H1 (cell line): Measurements from ENCODE around the gene ABI1. TPM values are rescaled to one million over a fixed set of nuclear protein-coding genes. Genes with fewer than 3 reads are reported as not detected.

ENCODE experiments used
- CTCF ChIA-PET: fragments of 300-600 bp; sonication (Branson Sonifier 250); formaldehyde crosslinking; loops from one replicate; lab custom pipeline; 2021; ENCODE audit not compliant: partially characterized antibody; lab: Charles Lee
- POLR2A ChIA-PET: fragments of 300-600 bp; sonication (Branson Sonifier 250); formaldehyde crosslinking; loops from one replicate; lab custom pipeline; 2021; ENCODE audit warnings: inconsistent platforms; ENCODE audit not compliant: partially characterized antibody; lab: Charles Lee
- DNase-seq, 2 experiments: peaks; one replicate each; pipeline versions ENCODE4 v3.0.0 to v3.0.0-alpha.2; 2010 to 2022; ENCODE audit warnings: low spot score in 2 of 2, low read depth in 1 of 2, mixed read lengths in 1 of 2
- FAIRE-seq: peaks from 2 replicates; lab custom pipeline; 2011; peaks lifted over from hg19 to GRCh38; lab: Jason Lieb, UNC
- H2AFZ ChIP-seq: 2 replicates; pipeline ENCODE4 v1.8.1; 2012; ENCODE audit warnings: low read length, inconsistent platforms
- H2AK5ac ChIP-seq: 2 replicates; pipeline ENCODE4 v1.6.1; 2013; ENCODE audit warnings: low read depth, low read length
- H2BK120ac ChIP-seq: replicated peaks from 2 replicates; pipeline ENCODE3; 2013; ENCODE audit warnings: low read depth, low read length, inconsistent platforms
- H2BK12ac ChIP-seq: 2 replicates; pipeline ENCODE4 v1.6.1; 2013; ENCODE audit warnings: low read depth, low read length
- H2BK15ac ChIP-seq: 2 replicates; pipeline ENCODE4 v1.6.1; 2013; ENCODE audit warnings: low read length
- H2BK20ac ChIP-seq: 2 replicates; pipeline ENCODE4 v1.6.1; 2013; ENCODE audit warnings: low read length
- H2BK5ac ChIP-seq: 2 replicates; pipeline ENCODE4 v1.6.1; 2013; ENCODE audit warnings: low read depth, low read length
- H3K14ac ChIP-seq: 2 replicates; pipeline ENCODE4 v1.6.1; 2013; ENCODE audit warnings: inconsistent platforms; ENCODE audit not compliant: insufficient read length
- H3K18ac ChIP-seq: 2 replicates; pipeline ENCODE4 v1.6.1; 2013; ENCODE audit warnings: low read length; ENCODE audit errors: extremely low read depth
- H3K23ac ChIP-seq: 2 replicates; pipeline ENCODE4 v1.6.1; 2013; ENCODE audit warnings: inconsistent platforms; ENCODE audit not compliant: insufficient read length
- H3K23me2 ChIP-seq: 2 replicates; pipeline ENCODE4 v1.6.1; 2013; ENCODE audit warnings: low read depth, low read length
- H3K27ac ChIP-seq: 2 replicates; pipeline ENCODE4 v1.6.1; 2011; ENCODE audit warnings: low read depth, low read length, inconsistent platforms
- H3K27me3 ChIP-seq, 4 experiments: replicated peaks in 1 of 4; 1 replicate in 1 of 4; 2 replicates in 3 of 4; pipeline versions ENCODE4 v1.6.1 to v1.8.1; 2011 to 2013; ENCODE audit warnings: low read length in 3 of 4, mild to moderate bottlenecking in 3 of 4, inconsistent platforms in 2 of 4, mixed read lengths in 2 of 4, moderate library complexity in 1 of 4; ENCODE audit not compliant: control insufficient read depth in 3 of 4, insufficient read depth in 3 of 4; ENCODE audit errors: extremely low read depth in 1 of 4
- H3K36me3 ChIP-seq, 4 experiments: 2 replicates each; pipeline versions ENCODE4 v1.6.1 to v1.8.1; 2011 to 2013; ENCODE audit warnings: mild to moderate bottlenecking in 4 of 4, low read length in 3 of 4, moderate library complexity in 2 of 4, control low read depth in 1 of 4, inconsistent platforms in 1 of 4; ENCODE audit not compliant: insufficient read depth in 4 of 4, control insufficient read depth in 2 of 4
- H3K4ac ChIP-seq: replicated peaks from 2 replicates; pipeline ENCODE3; 2013; ENCODE audit warnings: low read length, low read depth, mixed read lengths, inconsistent platforms; ENCODE audit not compliant: insufficient read length
- H3K4me1 ChIP-seq, 4 experiments: replicated peaks in 1 of 4; 1 replicate in 1 of 4; 2 replicates in 3 of 4; pipeline versions ENCODE4 v1.6.1 to v1.8.1; 2011 to 2013; ENCODE audit warnings: low read length in 3 of 4, inconsistent platforms in 2 of 4, mixed read lengths in 1 of 4; ENCODE audit not compliant: insufficient read depth in 4 of 4, control insufficient read depth in 3 of 4
- H3K4me2 ChIP-seq, 2 experiments: 2 replicates each; pipeline versions ENCODE4 v1.6.1 to v1.8.1; 2011 to 2013; ENCODE audit warnings: low read depth in 2 of 2, low read length in 2 of 2, control low read depth in 1 of 2, inconsistent platforms in 1 of 2, mild to moderate bottlenecking in 1 of 2; ENCODE audit not compliant: insufficient read depth in 1 of 2
- H3K4me3 ChIP-seq, 4 experiments: fragments of 200-600, 300-600 bp in 1 of 4; sonication (generic), shearing (Covaris generic), sonication (Bioruptor Twin) in 1 of 4; 2 replicates each; pipeline versions ENCODE4 v1.5.1 to v1.8.1; 2011 to 2016; ENCODE audit warnings: low read length in 4 of 4, low read depth in 3 of 4, control low read depth in 2 of 4, inconsistent platforms in 2 of 4, mild to moderate bottlenecking in 2 of 4, mixed read lengths in 1 of 4, moderate library complexity in 1 of 4; ENCODE audit not compliant: insufficient read depth in 2 of 4; ENCODE audit errors: extremely low read depth in 1 of 4
- H3K56ac ChIP-seq: replicated peaks from 2 replicates; pipeline ENCODE3; 2013; ENCODE audit warnings: low read depth, mild to moderate bottlenecking, mixed read lengths, low read length, inconsistent platforms; ENCODE audit not compliant: insufficient read length
- H3K79me1 ChIP-seq: 2 replicates; pipeline ENCODE4 v1.6.1; 2013; ENCODE audit warnings: low read depth, low read length, control low read depth
- H3K79me2 ChIP-seq, 2 experiments: 2 replicates each; pipeline versions ENCODE4 v1.6.1 to v1.8.1; 2012 to 2013; ENCODE audit warnings: low read length in 2 of 2, mild to moderate bottlenecking in 2 of 2, inconsistent platforms in 1 of 2; ENCODE audit not compliant: insufficient read depth in 2 of 2, control insufficient read depth in 1 of 2
- H3K9ac ChIP-seq, 4 experiments: replicated peaks in 1 of 4; 1 replicate in 1 of 4; 2 replicates in 3 of 4; pipeline versions ENCODE4 v1.6.1 to v1.8.1; 2011 to 2013; ENCODE audit warnings: low read depth in 3 of 4, low read length in 3 of 4, control low read depth in 2 of 4, mild to moderate bottlenecking in 2 of 4, moderate library complexity in 2 of 4, inconsistent platforms in 1 of 4; ENCODE audit errors: extremely low read depth in 1 of 4
- H3K9me3 ChIP-seq, 2 experiments: 2 replicates each; pipeline versions ENCODE4 v1.6.1 to v1.8.1; 2012 to 2013; ENCODE audit warnings: mild to moderate bottlenecking in 2 of 2, moderate library complexity in 2 of 2, control low read depth in 1 of 2, inconsistent platforms in 1 of 2, low read depth in 1 of 2, low read length in 1 of 2, mixed read lengths in 1 of 2; ENCODE audit not compliant: insufficient read depth in 2 of 2
- H4K20me1 ChIP-seq, 2 experiments: replicated peaks in 1 of 2; 2 replicates each; pipeline versions ENCODE3 to v1.8.1; 2011 to 2013; ENCODE audit warnings: inconsistent platforms in 2 of 2, low read length in 2 of 2, mild to moderate bottlenecking in 1 of 2; ENCODE audit not compliant: insufficient read depth in 2 of 2, control insufficient read depth in 1 of 2
- H4K5ac ChIP-seq: 2 replicates; pipeline ENCODE4 v1.6.1; 2013; ENCODE audit warnings: low read length, low read depth, mixed read lengths, inconsistent platforms; ENCODE audit not compliant: insufficient read length
- H4K8ac ChIP-seq: 2 replicates; pipeline ENCODE4 v1.8.0; 2013; ENCODE audit warnings: mild to moderate bottlenecking, moderate library complexity, low read length, inconsistent platforms; ENCODE audit not compliant: insufficient read depth; ENCODE audit errors: extremely low read depth
- H4K91ac ChIP-seq: replicated peaks from 2 replicates; pipeline ENCODE3; 2013; ENCODE audit warnings: low read length, mixed read lengths, inconsistent platforms; ENCODE audit not compliant: insufficient read length
- CBX5 ChIP-seq: fragments of 300-800, 300-1000 bp; sonication (generic); IDR thresholded peaks from 2 replicates; pipeline ENCODE4 v1.7.1; 2016; ENCODE audit warnings: antibody characterized with exemption, low read length, low read depth
- CBX8 ChIP-seq: fragments of 300-800, 300-1000 bp; sonication (generic); IDR thresholded peaks from 2 replicates; pipeline ENCODE4 v1.7.1; 2016; ENCODE audit warnings: low read depth, low read length, borderline replicate concordance
- CREB1 ChIP-seq: IDR thresholded peaks from 2 replicates; pipeline ENCODE4 v1.6.1; 2012; ENCODE audit warnings: inconsistent platforms
- EGR1 ChIP-seq: IDR thresholded peaks from 2 replicates; pipeline ENCODE4 v1.6.1; 2011; ENCODE audit warnings: low read depth, low read length, borderline replicate concordance
- HDAC2 ChIP-seq, 2 experiments: fragments of 300-600 bp in 1 of 2; sonication (generic) in 1 of 2; IDR thresholded peaks; 2 replicates each; pipeline ENCODE4 v1.6.1; 2011 to 2012; ENCODE audit warnings: low read depth in 2 of 2, low read length in 2 of 2, mild to moderate bottlenecking in 2 of 2, moderate library complexity in 2 of 2, borderline replicate concordance in 1 of 2, inconsistent platforms in 1 of 2
- HDAC6 ChIP-seq: IDR thresholded peaks from one replicate; pipeline ENCODE4 v1.7.1; 2012; ENCODE audit warnings: low read depth, mild to moderate bottlenecking, inconsistent platforms, low read length, moderate library complexity
- KDM4A ChIP-seq: IDR thresholded peaks from one replicate; pipeline ENCODE4 v1.7.1; 2012; ENCODE audit warnings: low read depth, mild to moderate bottlenecking, moderate library complexity, low read length, inconsistent platforms; ENCODE audit not compliant: severe bottlenecking
- RAD21 ChIP-seq, 2 experiments: IDR thresholded peaks in 1 of 2; conservative IDR thresholded peaks in 1 of 2; 2 replicates each; pipeline ENCODE4 v1.6.1; 2011; ENCODE audit warnings: low read depth in 2 of 2, low read length in 2 of 2, improper control_type of control experiment in 1 of 2, inconsistent platforms in 1 of 2, mild to moderate bottlenecking in 1 of 2, moderate library complexity in 1 of 2
- SUZ12 ChIP-seq: fragments of 200-600 bp; sonication (generic); IDR thresholded peaks from 2 replicates; pipeline ENCODE4 v1.6.1; 2012; ENCODE audit warnings: mild to moderate bottlenecking, inconsistent platforms, low read length, moderate library complexity, mixed read lengths
- TAF1 ChIP-seq: IDR thresholded peaks from 2 replicates; pipeline ENCODE4 v1.6.1; 2011; ENCODE audit warnings: mild to moderate bottlenecking, low read depth, low read length
- WGBS, 2 experiments: shearing (Covaris generic) in 1 of 2; methylation state at CpG; one replicate each; pipeline versions ENCODE4 v1.1.6 to v1.1.7; 2013 to 2015; ENCODE audit warnings: low lambda C conversion rate in 2 of 2, mixed read lengths in 2 of 2, inconsistent platforms in 1 of 2, low coverage in 1 of 2, missing lambda C conversion rate in 1 of 2; ENCODE audit not compliant: insufficient replicate concordance in 2 of 2, insufficient coverage in 1 of 2, insufficient read length in 1 of 2; ENCODE audit errors: extremely low coverage in 1 of 2, missing lambda C conversion rate in 1 of 2; 5-methylcytosine and 5-hydroxymethylcytosine counted together
- polyA plus RNA-seq, 7 experiments: library from polyadenylated mRNA; depleted of rRNA in 3 of 7; stranded (reverse) in 5 of 7; unstranded in 2 of 7; fragments of >200 nt in 5 of 7; fragments of 200-250 nt in 2 of 7; gene quantifications; 1 replicate in 5 of 7; 2 replicates in 1 of 7; 4 replicates in 1 of 7; pipeline versions ENCODE4 v1.2.1 to v1.2.3, GENCODE V29; 2011 to 2013; ENCODE audit warnings: missing spikeins in 2 of 7, mixed read lengths in 2 of 7
- total RNA-seq: library from RNA; stranded (reverse); fragmentation: NEBNext Ultra II Directional; extraction: Animal tissue kit (Norgen Biotek cat#: 25700); gene quantifications from 2 replicates; pipeline ENCODE4 v1.2.1, GENCODE V29; 2021
- TF ChIP-seq, protein P1 (sequence below): IDR thresholded peaks from 2 replicates; pipeline ENCODE4 v1.6.1; 2012; ENCODE audit warnings: low read length, inconsistent platforms

Gene ABI1
- total and polyA plus RNA-seq, 2 of the 8 experiments (the other 6 are each of a cell fraction or from before 2014, with no cell fraction given) = 35.4 to 37.0 TPM

DNA sequence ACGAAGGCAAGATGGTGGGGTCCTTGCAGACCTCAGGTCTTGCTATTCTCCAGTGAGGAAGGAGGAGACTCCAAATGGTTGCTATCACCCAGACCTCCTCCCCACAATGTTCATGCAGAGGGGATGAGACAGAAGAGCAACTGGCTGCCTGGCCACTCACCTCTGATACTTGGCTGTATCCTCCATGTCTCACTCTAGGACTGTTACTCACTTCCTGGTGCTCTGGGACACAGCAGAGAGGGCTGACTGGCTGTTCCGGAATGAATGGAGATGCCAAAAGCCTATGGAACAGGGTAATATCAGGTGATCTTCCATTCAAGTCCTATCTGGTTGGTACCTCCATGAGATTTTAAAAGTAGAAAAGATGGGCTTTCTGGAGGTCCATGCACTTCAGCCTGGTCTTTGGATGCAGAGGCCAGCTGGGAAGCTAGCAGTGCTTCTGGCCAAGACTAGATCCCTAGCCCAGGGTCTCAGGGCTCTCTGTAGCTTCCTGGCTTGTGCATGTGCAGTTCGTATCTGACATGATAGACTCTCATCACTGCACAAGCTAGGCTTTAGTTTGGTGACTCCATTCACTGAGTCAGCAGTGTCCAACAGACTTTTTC is 27.0 kb upstream of the ABI1 start:
- no peak overlapping the region for H3K56ac ChIP-seq
- no peak overlapping the region for H3K23ac ChIP-seq
- no peak overlapping the region for H2BK120ac ChIP-seq
- no peak overlapping the region for H3K14ac ChIP-seq
- no peak overlapping the region for H3K27ac ChIP-seq
- WGBS, 2 experiments = 94% methylated on average over 3 of the region's 3 CpGs; no CpG with 5 or more reads in 1 of the 2 experiments
- no peak overlapping the region for H2BK5ac ChIP-seq
- H2BK20ac ChIP-seq = no peak overlapping the region
- H3K4me1 ChIP-seq = no peaks in the 10 kb centered on the region
- H3K9ac ChIP-seq = no peak overlapping the region
- ChIA-PET POLR2A (no interaction called here), CTCF (interaction anchor here (1.1 kb wide), 1 partner anchor 162 kb away, joined by 5 read pairs; no protein-coding TSS in a partner anchor)
- no peaks in the 10 kb centered on the region for H3K36me3 ChIP-seq
- H4K91ac ChIP-seq = no peak overlapping the region
- no peak overlapping the region for H2BK12ac ChIP-seq
- no peaks in the 10 kb centered on the region for H3K79me2 ChIP-seq
- H3K79me1 ChIP-seq = no peaks in the 10 kb centered on the region
- H3K18ac ChIP-seq = no peak overlapping the region
- no peaks in the 10 kb centered on the region for H4K20me1 ChIP-seq
- H4K8ac ChIP-seq = no peak overlapping the region
- no peak overlapping the region for H3K4ac ChIP-seq
- no peak overlapping the region for H3K4me2 ChIP-seq
- H3K23me2 ChIP-seq = no peaks in the 10 kb centered on the region
- no peak overlapping the region for H4K5ac ChIP-seq
- no peaks in the 10 kb centered on the region for H3K9me3 ChIP-seq
- DNase-seq (no peak), FAIRE-seq (no peak)
- H3K27me3 ChIP-seq = no peaks in the 10 kb centered on the region
- no peak overlapping the region for H2BK15ac ChIP-seq
- no peak overlapping the region for H2AK5ac ChIP-seq
- no peak overlapping the region for H3K4me3 ChIP-seq
- no peak overlapping the region for H2AFZ ChIP-seq
- TF ChIP-seq EGR1 (no peak), HDAC6 (no peak), CBX8 (no peak), TAF1 (no peak), CREB1 (no peak), HDAC2 (IDR thresholded peaks at IDR 0.05; ENCODE audit: borderline replicate concordance in 1 of 2, low read depth in 2 of 2, low read length in 2 of 2) (no peak), KDM4A (no peak), SUZ12 (no peak), RAD21 (IDR thresholded peaks at IDR 0.05 in 1 of 2, conservative IDR thresholded peaks at IDR 0.05 in 1 of 2; ENCODE audit: low read depth in 2 of 2, low read length in 2 of 2) (no peak), CBX5 (no peak)
- TF ChIP-seq, protein P1, sequence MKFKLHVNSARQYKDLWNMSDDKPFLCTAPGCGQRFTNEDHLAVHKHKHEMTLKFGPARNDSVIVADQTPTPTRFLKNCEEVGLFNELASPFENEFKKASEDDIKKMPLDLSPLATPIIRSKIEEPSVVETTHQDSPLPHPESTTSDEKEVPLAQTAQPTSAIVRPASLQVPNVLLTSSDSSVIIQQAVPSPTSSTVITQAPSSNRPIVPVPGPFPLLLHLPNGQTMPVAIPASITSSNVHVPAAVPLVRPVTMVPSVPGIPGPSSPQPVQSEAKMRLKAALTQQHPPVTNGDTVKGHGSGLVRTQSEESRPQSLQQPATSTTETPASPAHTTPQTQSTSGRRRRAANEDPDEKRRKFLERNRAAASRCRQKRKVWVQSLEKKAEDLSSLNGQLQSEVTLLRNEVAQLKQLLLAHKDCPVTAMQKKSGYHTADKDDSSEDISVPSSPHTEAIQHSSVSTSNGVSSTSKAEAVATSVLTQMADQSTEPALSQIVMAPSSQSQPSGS = no peak
